Measurements from ENCODE around the gene SNUPN. TPM values are rescaled to one million over a fixed set of nuclear protein-coding genes. Genes with fewer than 3 reads are reported as not detected.

Gene SNUPN
- total and polyA plus RNA-seq, 10 donors = 16.8 to 26.3 (median 22.1) TPM

DNA sequence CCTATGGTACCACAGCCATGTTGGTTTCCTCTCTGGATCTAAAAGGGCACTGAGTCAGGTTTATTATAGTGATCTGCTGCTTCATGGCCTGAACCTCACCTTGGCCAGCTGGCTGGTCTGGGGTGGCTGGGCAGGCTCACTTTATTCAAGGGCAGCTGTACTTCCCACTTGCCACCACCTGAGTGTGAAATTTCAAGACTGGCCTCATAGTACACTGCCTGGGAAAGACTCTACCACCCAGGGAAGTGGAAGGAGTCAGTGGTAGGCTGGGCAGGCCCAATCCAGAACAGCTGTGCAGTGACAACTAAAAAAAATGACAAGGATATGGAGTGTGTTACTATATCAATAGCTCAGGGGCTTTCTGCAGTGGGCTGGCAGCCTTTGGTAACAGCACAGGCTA, 8.8 kb downstream of the SNUPN start:
- H3K9me3 ChIP-seq = no peaks in the 10 kb centered on the region
- peaks cover 5 to 27% (median 18%) of the 10 kb centered on the region in 6 donors for H3K4me1 ChIP-seq
- intact Hi-C loops (cut with DNase I; ENCODE audit: low total_unique reads) = no loop called here
- H3K36me3 ChIP-seq = peaks cover 0 to 92% (median 79%) of the 10 kb centered on the region in 6 donors
- H3K4me3 ChIP-seq = no peak overlapping the region
- H3K27me3 ChIP-seq (replicated peaks in 1 of 7) = no peaks in the 10 kb centered on the region
- TF ChIP-seq POLR2A (IDR thresholded peaks at IDR 0.05) = no peak
- TF ChIP-seq POLR2AphosphoS5 (IDR thresholded peaks at IDR 0.05) = no peak
- no peak for TF ChIP-seq CTCF (IDR thresholded peaks at IDR 0.05 in 8 of 11, conservative IDR thresholded peaks at IDR 0.05 in 3 of 11)
- no peak for DNase-seq
- H3K27ac ChIP-seq = no peak overlapping the region

GRCh38 chr15:75606711-75607699, 18.5 kb downstream of the SNUPN start:
- peak; percentile 54 for DNase-seq
- Histone ChIP-seq H3K27ac (peak overlapping the region in 7 of 8 donors; percentile 26 to 81 (median 42)), H3K27me3 (replicated peaks in 1 of 7) (no peaks in the 10 kb centered on the region), H3K36me3 (peaks cover 0 to 100% (median 69%) of the 10 kb centered on the region in 6 donors), H3K4me3 (peak overlapping the region in 1 of 8 donors; percentile 33), H3K9me3 (no peaks in the 10 kb centered on the region), H3K4me1 (peaks cover 0 to 34% (median 16%) of the 10 kb centered on the region in 6 donors)
- peak in 1 of 3 donors; percentile 56 for TF ChIP-seq POLR2AphosphoS5 (IDR thresholded peaks at IDR 0.05)
- TF ChIP-seq POLR2A (IDR thresholded peaks at IDR 0.05) = no peak
- 47 to 65% (median 49%) methylated on average over 6 of the region's 6 CpGs for WGBS, 5 donors
- intact Hi-C loops (cut with DNase I; ENCODE audit: low total_unique reads) = no loop called here

DNA sequence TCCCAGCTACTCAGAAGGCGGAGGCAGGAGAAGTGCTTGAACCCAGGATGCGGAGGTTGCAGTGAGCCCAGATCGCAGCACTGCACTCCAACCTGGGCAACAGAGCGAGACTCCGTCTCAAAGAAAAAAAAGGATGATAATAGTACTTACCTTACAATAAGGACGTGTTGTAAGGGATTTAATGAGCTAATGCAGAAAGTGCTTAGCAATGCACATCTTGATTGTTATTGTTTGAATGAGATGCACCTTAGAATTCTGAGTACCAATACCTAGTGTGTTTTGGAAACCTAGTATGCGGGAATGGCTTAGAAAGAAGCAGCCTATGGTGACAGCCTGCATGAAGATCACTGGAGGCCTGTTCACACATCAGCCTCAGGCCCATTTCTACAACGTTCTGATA, 19.5 kb downstream of the SNUPN start:
- intact Hi-C loops (cut with DNase I; ENCODE audit: low total_unique reads) = no loop called here
- Histone ChIP-seq H3K9me3 (no peaks in the 10 kb centered on the region), H3K27ac (peak overlapping the region in 6 of 8 donors; percentile 31 to 81 (median 49)), H3K36me3 (peaks cover under 1 to 100% (median 64%) of the 10 kb centered on the region in 6 donors), H3K4me3 (no peak overlapping the region), H3K4me1 (peaks cover 0 to 34% (median 16%) of the 10 kb centered on the region in 6 donors), H3K27me3 (replicated peaks in 1 of 7) (no peaks in the 10 kb centered on the region)
- no peak for DNase-seq
- TF ChIP-seq CTCF (IDR thresholded peaks at IDR 0.05 in 8 of 11, conservative IDR thresholded peaks at IDR 0.05 in 3 of 11) = no peak
- TF ChIP-seq POLR2AphosphoS5 (IDR thresholded peaks at IDR 0.05) = no peak
- no peak for TF ChIP-seq POLR2A (IDR thresholded peaks at IDR 0.05)
- WGBS, 5 donors = 89 to 97% (median 92%) methylated on average over 8 of the region's 8 CpGs

DNA sequence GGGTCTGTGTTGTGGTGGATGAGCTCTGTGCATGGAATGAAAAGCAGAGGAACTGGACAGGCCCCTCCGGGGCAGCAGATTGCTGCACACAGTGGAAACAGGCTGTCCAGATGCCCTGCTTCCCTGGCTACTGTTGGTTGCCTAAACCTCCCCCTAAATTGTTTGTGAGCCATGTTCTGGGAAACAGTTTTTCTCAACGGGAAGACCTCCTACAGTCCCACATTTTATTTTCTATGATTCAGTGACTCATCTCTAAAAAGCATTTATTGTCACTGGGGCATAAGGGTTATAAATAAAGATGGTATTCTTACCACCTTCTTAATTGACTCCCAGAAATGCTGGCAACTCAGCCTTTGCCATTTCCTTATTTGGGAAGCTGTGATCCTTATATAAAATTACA, 26.1 kb downstream of the SNUPN start:
- no peak for DNase-seq
- intact Hi-C loops (cut with DNase I; ENCODE audit: low total_unique reads) = no loop called here
- WGBS, 5 donors = 50 to 90% (median 71%) methylated on average over 2 of the region's 2 CpGs
- Histone ChIP-seq H3K27me3 (replicated peaks in 1 of 7) (no peaks in the 10 kb centered on the region), H3K9me3 (no peaks in the 10 kb centered on the region), H3K4me3 (no peak overlapping the region), H3K4me1 (peaks cover 0 to 15% (median 2%) of the 10 kb centered on the region in 6 donors), H3K36me3 (peaks cover 5 to 100% (median 57%) of the 10 kb centered on the region in 6 donors), H3K27ac (no peak overlapping the region)
- TF ChIP-seq CTCF (IDR thresholded peaks at IDR 0.05 in 8 of 11, conservative IDR thresholded peaks at IDR 0.05 in 3 of 11) (no peak), POLR2AphosphoS5 (IDR thresholded peaks at IDR 0.05) (no peak), POLR2A (IDR thresholded peaks at IDR 0.05) (no peak)
